ENCODE data around the gene RBFA. TPM values are rescaled to one million over a fixed set of nuclear protein-coding genes. Genes with fewer than 3 reads are reported as not detected.

The RBFA gene
- total and polyA plus RNA-seq, 2 experiments from 2014 or later: 33.8 to 43.3 TPM

GRCh38 chr18:80077873-80078272 is 43.6 kb downstream of the RBFA start:
- DNase-seq (ENCODE audit: low spot score): no peak
- H3K9me3 Mint-ChIP-seq: peaks cover 25% of the 10 kb centered on the region
- peaks cover 2% of the 10 kb centered on the region; the same call in 1 of the 3 replicates for H3K4me1 Mint-ChIP-seq
- TF ChIP-seq ZNF114 (CRISPR knock-in tag; IDR thresholded peaks at IDR 0.05) (no peak), CTCF (conservative IDR thresholded peaks at IDR 0.05; ENCODE audit: low read depth in 2 of 2) (no peak), JUNB (IDR thresholded peaks at IDR 0.05; ENCODE audit: unreplicated experiment) (no peak), CREB1 (CRISPR knock-in tag; IDR thresholded peaks at IDR 0.05; ENCODE audit: low read depth) (no peak), REST (IDR thresholded peaks at IDR 0.05; ENCODE audit: unreplicated experiment) (no peak)
- peaks cover 12% of the 10 kb centered on the region for H3K36me3 Mint-ChIP-seq (ENCODE audit: low read depth)
- Histone ChIP-seq H2AFZ (no peak overlapping the region), H3K9me2 (ENCODE audit: insufficient read depth) (no peaks in the 10 kb centered on the region), H3K4me3 (no peak overlapping the region), H3F3A (replicated peaks; ENCODE audit: low read depth) (no peaks in the 10 kb centered on the region), H3K27me3 (ENCODE audit: insufficient read depth) (no peaks in the 10 kb centered on the region), H4K20me1 (replicated peaks; ENCODE audit: insufficient read depth) (no peaks in the 10 kb centered on the region), H3K36me3 (ENCODE audit: insufficient read depth) (no peaks in the 10 kb centered on the region), H3K27ac (ENCODE audit: low read depth) (no peak overlapping the region), H3K79me2 (replicated peaks; ENCODE audit: insufficient read depth) (no peaks in the 10 kb centered on the region), H3K4me1 (ENCODE audit: insufficient read depth) (no peaks in the 10 kb centered on the region), H3K4me2 (no peak overlapping the region)
- no peak for ATAC-seq
- H3K27me3 Mint-ChIP-seq (ENCODE audit: insufficient read depth, low read depth, poor library complexity): peaks cover 4% of the 10 kb centered on the region
- H3K27ac Mint-ChIP-seq: no peak overlapping the region
- no peak overlapping the region for H3K4me3 Mint-ChIP-seq

Other genes with a start within 250 kb of the RBFA start
- gene KCNG2, start 236.5 kb upstream of the RBFA start, total RNA-seq (2014; rRNA removed; shearing (Covaris generic)): 0.52 TPM in 1 of 2 replicates, not detected in the other
- 0.13 TPM in 1 of 2 replicates, not detected in the other for gene KCNG2, start 236.5 kb upstream of the RBFA start, polyA plus RNA-seq (2016; fragmentation: Nextera tagmentation; extraction: Ambion mirVana)
- 10.9 and 18.1 TPM in 2 replicates for gene SLC66A2, start 82.8 kb upstream of the RBFA start, total RNA-seq (2014; rRNA removed; shearing (Covaris generic))
- 4.0 and 5.4 TPM in 2 replicates for gene SLC66A2, start 82.8 kb upstream of the RBFA start, polyA plus RNA-seq (2016; fragmentation: Nextera tagmentation; extraction: Ambion mirVana)
- gene HSBP1L1, start 69.8 kb upstream of the RBFA start, total RNA-seq (2014; rRNA removed; shearing (Covaris generic)): 1.8 TPM in 1 of 2 replicates, not detected in the other
- gene HSBP1L1, start 69.8 kb upstream of the RBFA start, polyA plus RNA-seq (2016; fragmentation: Nextera tagmentation; extraction: Ambion mirVana): 2.3 and 3.7 TPM in 2 replicates
- 45.9 and 51.0 TPM in 2 replicates for gene TXNL4A, start 45.9 kb upstream of the RBFA start, total RNA-seq (2014; rRNA removed; shearing (Covaris generic))
- 271 and 277 TPM in 2 replicates for gene TXNL4A, start 45.9 kb upstream of the RBFA start, polyA plus RNA-seq (2016; fragmentation: Nextera tagmentation; extraction: Ambion mirVana)
- 53.6 and 66.4 TPM in 2 replicates for gene ADNP2, start 74.8 kb downstream of the RBFA start, total RNA-seq (2014; rRNA removed; shearing (Covaris generic))
- 18.5 and 19.3 TPM in 2 replicates for gene ADNP2, start 74.8 kb downstream of the RBFA start, polyA plus RNA-seq (2016; fragmentation: Nextera tagmentation; extraction: Ambion mirVana)
- 17.2 and 18.5 TPM in 2 replicates for gene PARD6G, start 213.1 kb downstream of the RBFA start, total RNA-seq (2014; rRNA removed; shearing (Covaris generic))
- gene PARD6G, start 213.1 kb downstream of the RBFA start, polyA plus RNA-seq (2016; fragmentation: Nextera tagmentation; extraction: Ambion mirVana): 6.9 and 8.3 TPM in 2 replicates